ENCODE results near the gene ZNRF3.

ZNRF3 gene

GRCh38 chr22:28921585-28921879 lies 38.2 kb downstream of the ZNRF3 start:
- H3K27ac ChIP-seq (ENCODE audit: low read depth, low read length) = no peak overlapping the region
- peaks cover 25 to 33% of the 10 kb centered on the region in 2 experiments for H3K4me1 ChIP-seq (ENCODE audit: control insufficient read depth in 1 of 2, insufficient read depth in 2 of 2, low read length in 2 of 2)
- H4K91ac ChIP-seq (ENCODE audit: low read depth, low read length) = no peak overlapping the region
- peaks cover 15% of the 10 kb centered on the region for H3K79me1 ChIP-seq (ENCODE audit: low read length)
- H3K79me2 ChIP-seq (ENCODE audit: control insufficient read depth, insufficient read depth, low read length, poor library complexity) = peaks cover 6% of the 10 kb centered on the region
- H3K14ac ChIP-seq (ENCODE audit: low read length) = no peak overlapping the region
- WGBS (ENCODE audit: extremely low coverage, insufficient coverage, insufficient read length) = no CpG with 5 or more reads among the region's 1 CpG
- no peak overlapping the region for H4K8ac ChIP-seq (ENCODE audit: low read depth, low read length)
- H3K23ac ChIP-seq (ENCODE audit: low read length) = no peak overlapping the region
- no peaks in the 10 kb centered on the region for H3K36me3 ChIP-seq (ENCODE audit: control insufficient read depth in 1 of 2, insufficient read depth in 2 of 2, low read length in 2 of 2)
- no peak overlapping the region for H2AFZ ChIP-seq (ENCODE audit: insufficient read depth, low read length, poor library complexity)
- no peak overlapping the region for H3K4me3 ChIP-seq (ENCODE audit: low read depth, low read length)
- no peak overlapping the region for H4K12ac ChIP-seq (ENCODE audit: low read depth, low read length)
- H3K27me3 ChIP-seq (ENCODE audit: insufficient read depth, low read length) = no peaks in the 10 kb centered on the region
- no peak overlapping the region for H3K18ac ChIP-seq (ENCODE audit: low read length)
- no peak overlapping the region for H2BK120ac ChIP-seq (ENCODE audit: insufficient read depth, low read length, poor library complexity)
- no peak overlapping the region for H3K9ac ChIP-seq (ENCODE audit: low read length)
- no peak overlapping the region for H3K4ac ChIP-seq (ENCODE audit: low read depth, low read length)
- H3K9me3 ChIP-seq (ENCODE audit: insufficient read depth, low read depth, low read length) = no peaks in the 10 kb centered on the region
- H2BK5ac ChIP-seq (ENCODE audit: low read depth, low read length, poor library complexity) = no peak overlapping the region
- H2AK5ac ChIP-seq (ENCODE audit: low read length) = no peak overlapping the region
- H3K4me2 ChIP-seq (ENCODE audit: low read length) = no peak overlapping the region
- H2BK12ac ChIP-seq (ENCODE audit: low read length) = no peak overlapping the region
- DNase-seq = no peak

DNA sequence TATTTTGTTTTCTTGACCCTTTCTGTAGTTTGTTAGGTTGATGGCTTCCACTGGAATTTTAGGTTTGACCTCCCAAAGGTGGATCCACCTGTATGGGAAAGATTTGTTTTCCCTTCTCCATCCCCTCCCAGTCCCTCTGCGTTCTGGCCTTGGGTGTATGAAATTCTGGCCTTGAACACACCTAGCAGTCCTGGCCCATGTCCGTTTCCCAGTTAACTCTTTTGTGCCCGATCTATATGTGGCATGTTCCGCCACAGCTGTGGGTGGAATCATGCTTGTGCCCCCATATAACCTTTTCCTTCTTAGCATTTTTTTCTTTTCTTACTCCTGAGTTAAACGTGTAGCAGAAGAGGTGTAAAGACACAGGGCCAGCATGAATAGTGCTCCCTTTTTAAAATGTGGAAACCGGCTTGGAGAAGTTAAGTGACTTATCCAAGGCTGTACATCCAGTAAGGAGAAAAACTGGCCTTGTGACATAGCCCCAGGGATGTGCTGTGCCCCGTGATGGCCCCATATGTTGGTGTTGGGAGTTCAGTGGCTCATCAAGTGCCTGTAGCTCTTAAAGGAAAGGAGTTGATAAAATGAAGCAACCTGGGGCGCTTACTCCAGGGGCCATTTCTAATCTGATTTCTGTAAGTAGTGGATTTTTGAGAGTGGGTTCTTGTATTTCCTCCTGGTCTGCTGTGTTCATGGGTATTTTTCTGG lies 39.3 kb downstream of the ZNRF3 start:
- H3K4me1 ChIP-seq (ENCODE audit: control insufficient read depth in 1 of 2, insufficient read depth in 2 of 2, low read length in 2 of 2) = peaks cover 16 to 26% of the 10 kb centered on the region in 2 experiments
- H3K79me1 ChIP-seq (ENCODE audit: low read length) = peaks cover 13% of the 10 kb centered on the region
- DNase-seq = peak in 1 of 2 donors; percentile 16
- H3K9ac ChIP-seq (ENCODE audit: low read length) = no peak overlapping the region
- H2BK5ac ChIP-seq (ENCODE audit: low read depth, low read length, poor library complexity) = no peak overlapping the region
- no peak overlapping the region for H3K23ac ChIP-seq (ENCODE audit: low read length)
- peak overlapping the region; percentile 19 for H3K4ac ChIP-seq (ENCODE audit: low read depth, low read length)
- no CpG with 5 or more reads among the region's 8 CpGs for WGBS (ENCODE audit: extremely low coverage, insufficient coverage, insufficient read length)
- H2AFZ ChIP-seq (ENCODE audit: insufficient read depth, low read length, poor library complexity) = no peak overlapping the region
- no peak overlapping the region for H2BK120ac ChIP-seq (ENCODE audit: insufficient read depth, low read length, poor library complexity)
- no peak overlapping the region for H3K27ac ChIP-seq (ENCODE audit: low read depth, low read length)
- no peak overlapping the region for H4K8ac ChIP-seq (ENCODE audit: low read depth, low read length)
- H3K9me3 ChIP-seq (ENCODE audit: insufficient read depth, low read depth, low read length) = no peaks in the 10 kb centered on the region
- H3K4me3 ChIP-seq (ENCODE audit: low read depth, low read length) = no peak overlapping the region
- no peak overlapping the region for H3K14ac ChIP-seq (ENCODE audit: low read length)
- H4K12ac ChIP-seq (ENCODE audit: low read depth, low read length) = no peak overlapping the region
- peaks cover 6% of the 10 kb centered on the region for H3K79me2 ChIP-seq (ENCODE audit: control insufficient read depth, insufficient read depth, low read length, poor library complexity)
- H3K36me3 ChIP-seq (ENCODE audit: control insufficient read depth in 1 of 2, insufficient read depth in 2 of 2, low read length in 2 of 2) = no peaks in the 10 kb centered on the region
- H2BK12ac ChIP-seq (ENCODE audit: low read length) = no peak overlapping the region
- H3K27me3 ChIP-seq (ENCODE audit: insufficient read depth, low read length) = no peaks in the 10 kb centered on the region
- H3K4me2 ChIP-seq (ENCODE audit: low read length) = no peak overlapping the region
- no peak overlapping the region for H4K91ac ChIP-seq (ENCODE audit: low read depth, low read length)
- no peak overlapping the region for H3K18ac ChIP-seq (ENCODE audit: low read length)
- no peak overlapping the region for H2AK5ac ChIP-seq (ENCODE audit: low read length)

DNA sequence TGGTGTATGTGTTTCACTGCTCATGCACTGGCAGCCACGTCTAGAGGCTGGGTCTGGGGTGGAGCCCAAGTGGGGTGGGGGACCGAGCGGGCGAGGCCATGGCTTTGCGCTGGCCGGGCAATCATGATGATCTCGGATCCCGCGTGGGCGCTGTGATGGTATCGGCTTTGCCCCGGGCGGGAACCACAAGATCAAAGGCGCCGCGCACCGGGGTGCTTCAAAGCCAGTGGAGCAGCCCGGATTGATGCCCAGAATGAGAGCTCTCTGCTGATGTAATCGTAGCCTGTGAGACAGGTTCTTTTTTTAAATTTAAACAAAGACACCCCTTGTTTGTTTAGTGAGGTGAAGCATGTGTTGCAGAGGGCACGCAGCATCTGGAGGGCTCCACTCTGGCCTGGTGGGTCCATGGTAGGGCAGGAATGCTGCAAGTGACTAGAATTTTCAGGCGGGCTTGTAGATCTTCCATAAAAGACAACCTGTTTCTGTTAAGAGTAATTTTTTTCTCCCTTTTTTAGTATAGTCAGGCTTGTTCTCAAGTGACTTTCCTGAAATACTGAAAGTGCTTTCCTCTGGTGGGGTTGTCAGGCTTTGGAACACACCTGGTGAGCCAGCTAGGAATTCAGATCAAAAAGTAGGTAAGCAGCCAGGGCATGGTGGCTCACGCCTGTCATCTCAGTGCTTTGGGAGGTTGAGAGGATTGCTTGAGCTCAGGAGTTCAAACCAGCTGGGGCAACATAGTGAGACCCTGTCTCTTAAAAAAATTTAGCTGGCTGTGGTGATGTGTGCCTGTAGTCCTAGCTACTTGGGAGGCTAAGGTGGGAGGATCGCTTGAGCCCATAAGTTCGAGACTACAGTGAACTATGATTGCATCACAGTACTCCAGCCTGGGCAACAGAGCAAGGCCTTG lies 40.7 kb downstream of the ZNRF3 start:
- no peaks in the 10 kb centered on the region for H3K27me3 ChIP-seq (ENCODE audit: insufficient read depth, low read length)
- no peaks in the 10 kb centered on the region for H3K9me3 ChIP-seq (ENCODE audit: insufficient read depth, low read depth, low read length)
- no peak overlapping the region for H2AK5ac ChIP-seq (ENCODE audit: low read length)
- peak overlapping the region; percentile 28 for H4K91ac ChIP-seq (ENCODE audit: low read depth, low read length)
- H3K4ac ChIP-seq (ENCODE audit: low read depth, low read length) = no peak overlapping the region
- peak overlapping the region; percentile 4 for H3K9ac ChIP-seq (ENCODE audit: low read length)
- no peak overlapping the region for H3K14ac ChIP-seq (ENCODE audit: low read length)
- no peak overlapping the region for H4K8ac ChIP-seq (ENCODE audit: low read depth, low read length)
- peaks cover 3 to 12% of the 10 kb centered on the region in 2 experiments for H3K4me1 ChIP-seq (ENCODE audit: control insufficient read depth in 1 of 2, insufficient read depth in 2 of 2, low read length in 2 of 2)
- peaks cover 6% of the 10 kb centered on the region for H3K79me2 ChIP-seq (ENCODE audit: control insufficient read depth, insufficient read depth, low read length, poor library complexity)
- no peak overlapping the region for H4K12ac ChIP-seq (ENCODE audit: low read depth, low read length)
- no peak overlapping the region for H2AFZ ChIP-seq (ENCODE audit: insufficient read depth, low read length, poor library complexity)
- no peak overlapping the region for H3K4me2 ChIP-seq (ENCODE audit: low read length)
- no peak overlapping the region for H3K18ac ChIP-seq (ENCODE audit: low read length)
- no peak overlapping the region for H3K4me3 ChIP-seq (ENCODE audit: low read depth, low read length)
- no peak overlapping the region for H2BK5ac ChIP-seq (ENCODE audit: low read depth, low read length, poor library complexity)
- H2BK12ac ChIP-seq (ENCODE audit: low read length) = no peak overlapping the region
- no peak overlapping the region for H2BK120ac ChIP-seq (ENCODE audit: insufficient read depth, low read length, poor library complexity)
- H3K27ac ChIP-seq (ENCODE audit: low read depth, low read length) = no peak overlapping the region
- peak in 1 of 2 donors; percentile 26 for DNase-seq
- H3K36me3 ChIP-seq (ENCODE audit: control insufficient read depth in 1 of 2, insufficient read depth in 2 of 2, low read length in 2 of 2) = no peaks in the 10 kb centered on the region
- no CpG with 5 or more reads among the region's 24 CpGs for WGBS (ENCODE audit: extremely low coverage, insufficient coverage, insufficient read length)
- peaks cover 5% of the 10 kb centered on the region for H3K79me1 ChIP-seq (ENCODE audit: low read length)
- H3K23ac ChIP-seq (ENCODE audit: low read length) = no peak overlapping the region

DNA sequence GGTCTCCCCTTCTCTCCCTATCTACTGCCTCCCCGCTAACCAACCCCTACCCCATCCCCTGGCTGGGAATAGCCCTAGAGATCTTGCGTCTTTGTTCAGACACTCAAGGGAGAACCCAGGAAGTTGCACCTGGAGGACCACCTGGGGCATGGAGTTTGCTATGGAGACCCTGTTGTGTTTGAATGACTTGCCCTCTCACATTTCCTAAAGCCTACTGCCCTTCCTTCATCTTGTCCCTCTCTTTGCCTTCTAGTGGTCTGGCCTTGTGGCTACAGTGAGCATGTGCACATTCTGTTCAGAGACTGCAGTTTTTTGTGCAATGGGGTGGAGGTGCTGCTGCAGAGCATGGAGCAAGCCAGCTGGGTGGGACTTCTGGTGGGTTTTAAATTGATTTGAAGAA lies 42.5 kb downstream of the ZNRF3 start:
- no peak overlapping the region for H3K4me2 ChIP-seq (ENCODE audit: low read length)
- H4K8ac ChIP-seq (ENCODE audit: low read depth, low read length) = no peak overlapping the region
- H3K14ac ChIP-seq (ENCODE audit: low read length) = no peak overlapping the region
- H2BK5ac ChIP-seq (ENCODE audit: low read depth, low read length, poor library complexity) = no peak overlapping the region
- peaks cover 5% of the 10 kb centered on the region for H3K79me2 ChIP-seq (ENCODE audit: control insufficient read depth, insufficient read depth, low read length, poor library complexity)
- no peak overlapping the region for H2AK5ac ChIP-seq (ENCODE audit: low read length)
- no peak overlapping the region for H2BK120ac ChIP-seq (ENCODE audit: insufficient read depth, low read length, poor library complexity)
- peaks cover 2% of the 10 kb centered on the region for H3K79me1 ChIP-seq (ENCODE audit: low read length)
- H2AFZ ChIP-seq (ENCODE audit: insufficient read depth, low read length, poor library complexity) = no peak overlapping the region
- H3K9ac ChIP-seq (ENCODE audit: low read length) = no peak overlapping the region
- H3K27me3 ChIP-seq (ENCODE audit: insufficient read depth, low read length) = no peaks in the 10 kb centered on the region
- H2BK12ac ChIP-seq (ENCODE audit: low read length) = no peak overlapping the region
- H3K4ac ChIP-seq (ENCODE audit: low read depth, low read length) = no peak overlapping the region
- DNase-seq = no peak
- no peaks in the 10 kb centered on the region for H3K36me3 ChIP-seq (ENCODE audit: control insufficient read depth in 1 of 2, insufficient read depth in 2 of 2, low read length in 2 of 2)
- no peak overlapping the region for H3K18ac ChIP-seq (ENCODE audit: low read length)
- peaks cover 0 to 14% of the 10 kb centered on the region in 2 experiments for H3K4me1 ChIP-seq (ENCODE audit: control insufficient read depth in 1 of 2, insufficient read depth in 2 of 2, low read length in 2 of 2)
- H3K27ac ChIP-seq (ENCODE audit: low read depth, low read length) = no peak overlapping the region
- WGBS (ENCODE audit: extremely low coverage, insufficient coverage, insufficient read length) = no CpG with 5 or more reads among the region's 2 CpGs
- H3K23ac ChIP-seq (ENCODE audit: low read length) = no peak overlapping the region
- no peak overlapping the region for H4K12ac ChIP-seq (ENCODE audit: low read depth, low read length)
- no peaks in the 10 kb centered on the region for H3K9me3 ChIP-seq (ENCODE audit: insufficient read depth, low read depth, low read length)
- no peak overlapping the region for H3K4me3 ChIP-seq (ENCODE audit: low read depth, low read length)
- no peak overlapping the region for H4K91ac ChIP-seq (ENCODE audit: low read depth, low read length)
